ENCODE results near the gene ABTB2.

GRCh38 chr11:34260072-34260575, 97.7 kb downstream of the ABTB2 start:
- TF ChIP-seq POLR2AphosphoS5 (IDR thresholded peaks at IDR 0.05; ENCODE audit: low read depth, low read length) = no peak
- TF ChIP-seq, protein P1, sequence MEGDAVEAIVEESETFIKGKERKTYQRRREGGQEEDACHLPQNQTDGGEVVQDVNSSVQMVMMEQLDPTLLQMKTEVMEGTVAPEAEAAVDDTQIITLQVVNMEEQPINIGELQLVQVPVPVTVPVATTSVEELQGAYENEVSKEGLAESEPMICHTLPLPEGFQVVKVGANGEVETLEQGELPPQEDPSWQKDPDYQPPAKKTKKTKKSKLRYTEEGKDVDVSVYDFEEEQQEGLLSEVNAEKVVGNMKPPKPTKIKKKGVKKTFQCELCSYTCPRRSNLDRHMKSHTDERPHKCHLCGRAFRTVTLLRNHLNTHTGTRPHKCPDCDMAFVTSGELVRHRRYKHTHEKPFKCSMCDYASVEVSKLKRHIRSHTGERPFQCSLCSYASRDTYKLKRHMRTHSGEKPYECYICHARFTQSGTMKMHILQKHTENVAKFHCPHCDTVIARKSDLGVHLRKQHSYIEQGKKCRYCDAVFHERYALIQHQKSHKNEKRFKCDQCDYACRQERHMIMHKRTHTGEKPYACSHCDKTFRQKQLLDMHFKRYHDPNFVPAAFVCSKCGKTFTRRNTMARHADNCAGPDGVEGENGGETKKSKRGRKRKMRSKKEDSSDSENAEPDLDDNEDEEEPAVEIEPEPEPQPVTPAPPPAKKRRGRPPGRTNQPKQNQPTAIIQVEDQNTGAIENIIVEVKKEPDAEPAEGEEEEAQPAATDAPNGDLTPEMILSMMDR (IDR thresholded peaks at IDR 0.05) = no peak
- no peak for TF ChIP-seq EZH2phosphoT487 (IDR thresholded peaks at IDR 0.05; ENCODE audit: borderline replicate concordance, low read depth)
- no peak for TF ChIP-seq FOXJ3 (CRISPR knock-in tag; IDR thresholded peaks at IDR 0.05)
- no peak for TF ChIP-seq NFIC (IDR thresholded peaks at IDR 0.05; ENCODE audit: borderline replicate concordance)
- no peak for TF ChIP-seq NRF1 (IDR thresholded peaks at IDR 0.05; ENCODE audit: low read depth, low read length)
- TF ChIP-seq, protein P2, sequence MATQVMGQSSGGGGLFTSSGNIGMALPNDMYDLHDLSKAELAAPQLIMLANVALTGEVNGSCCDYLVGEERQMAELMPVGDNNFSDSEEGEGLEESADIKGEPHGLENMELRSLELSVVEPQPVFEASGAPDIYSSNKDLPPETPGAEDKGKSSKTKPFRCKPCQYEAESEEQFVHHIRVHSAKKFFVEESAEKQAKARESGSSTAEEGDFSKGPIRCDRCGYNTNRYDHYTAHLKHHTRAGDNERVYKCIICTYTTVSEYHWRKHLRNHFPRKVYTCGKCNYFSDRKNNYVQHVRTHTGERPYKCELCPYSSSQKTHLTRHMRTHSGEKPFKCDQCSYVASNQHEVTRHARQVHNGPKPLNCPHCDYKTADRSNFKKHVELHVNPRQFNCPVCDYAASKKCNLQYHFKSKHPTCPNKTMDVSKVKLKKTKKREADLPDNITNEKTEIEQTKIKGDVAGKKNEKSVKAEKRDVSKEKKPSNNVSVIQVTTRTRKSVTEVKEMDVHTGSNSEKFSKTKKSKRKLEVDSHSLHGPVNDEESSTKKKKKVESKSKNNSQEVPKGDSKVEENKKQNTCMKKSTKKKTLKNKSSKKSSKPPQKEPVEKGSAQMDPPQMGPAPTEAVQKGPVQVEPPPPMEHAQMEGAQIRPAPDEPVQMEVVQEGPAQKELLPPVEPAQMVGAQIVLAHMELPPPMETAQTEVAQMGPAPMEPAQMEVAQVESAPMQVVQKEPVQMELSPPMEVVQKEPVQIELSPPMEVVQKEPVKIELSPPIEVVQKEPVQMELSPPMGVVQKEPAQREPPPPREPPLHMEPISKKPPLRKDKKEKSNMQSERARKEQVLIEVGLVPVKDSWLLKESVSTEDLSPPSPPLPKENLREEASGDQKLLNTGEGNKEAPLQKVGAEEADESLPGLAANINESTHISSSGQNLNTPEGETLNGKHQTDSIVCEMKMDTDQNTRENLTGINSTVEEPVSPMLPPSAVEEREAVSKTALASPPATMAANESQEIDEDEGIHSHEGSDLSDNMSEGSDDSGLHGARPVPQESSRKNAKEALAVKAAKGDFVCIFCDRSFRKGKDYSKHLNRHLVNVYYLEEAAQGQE (IDR thresholded peaks at IDR 0.05; ENCODE audit: low read depth, low read length) = no peak
- TF ChIP-seq, protein P3, sequence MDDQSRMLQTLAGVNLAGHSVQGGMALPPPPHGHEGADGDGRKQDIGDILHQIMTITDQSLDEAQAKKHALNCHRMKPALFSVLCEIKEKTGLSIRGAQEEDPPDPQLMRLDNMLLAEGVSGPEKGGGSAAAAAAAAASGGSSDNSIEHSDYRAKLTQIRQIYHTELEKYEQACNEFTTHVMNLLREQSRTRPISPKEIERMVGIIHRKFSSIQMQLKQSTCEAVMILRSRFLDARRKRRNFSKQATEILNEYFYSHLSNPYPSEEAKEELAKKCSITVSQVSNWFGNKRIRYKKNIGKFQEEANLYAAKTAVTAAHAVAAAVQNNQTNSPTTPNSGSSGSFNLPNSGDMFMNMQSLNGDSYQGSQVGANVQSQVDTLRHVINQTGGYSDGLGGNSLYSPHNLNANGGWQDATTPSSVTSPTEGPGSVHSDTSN (IDR thresholded peaks at IDR 0.05) = no peak
- TF ChIP-seq TEAD4 (IDR thresholded peaks at IDR 0.05; ENCODE audit: borderline replicate concordance, insufficient read depth) = no peak
- TF ChIP-seq EP300 (IDR thresholded peaks at IDR 0.05; ENCODE audit: borderline replicate concordance in 1 of 2, low read depth in 1 of 2, low read length in 1 of 2) = no peak
- TF ChIP-seq FOXM1 (IDR thresholded peaks at IDR 0.05; ENCODE audit: low read depth) = no peak
- TF ChIP-seq GABPA (IDR thresholded peaks at IDR 0.05; ENCODE audit: low read depth) = no peak
- no peak for TF ChIP-seq TCF12 (IDR thresholded peaks at IDR 0.05)
- no peak for TF ChIP-seq TAF1 (IDR thresholded peaks at IDR 0.05; ENCODE audit: borderline replicate concordance, low read depth, low read length)

Measured in SK-N-SH (cell line).